ENCODE results near the gene TRIM29.

- TF ChIP-seq, protein P1, sequence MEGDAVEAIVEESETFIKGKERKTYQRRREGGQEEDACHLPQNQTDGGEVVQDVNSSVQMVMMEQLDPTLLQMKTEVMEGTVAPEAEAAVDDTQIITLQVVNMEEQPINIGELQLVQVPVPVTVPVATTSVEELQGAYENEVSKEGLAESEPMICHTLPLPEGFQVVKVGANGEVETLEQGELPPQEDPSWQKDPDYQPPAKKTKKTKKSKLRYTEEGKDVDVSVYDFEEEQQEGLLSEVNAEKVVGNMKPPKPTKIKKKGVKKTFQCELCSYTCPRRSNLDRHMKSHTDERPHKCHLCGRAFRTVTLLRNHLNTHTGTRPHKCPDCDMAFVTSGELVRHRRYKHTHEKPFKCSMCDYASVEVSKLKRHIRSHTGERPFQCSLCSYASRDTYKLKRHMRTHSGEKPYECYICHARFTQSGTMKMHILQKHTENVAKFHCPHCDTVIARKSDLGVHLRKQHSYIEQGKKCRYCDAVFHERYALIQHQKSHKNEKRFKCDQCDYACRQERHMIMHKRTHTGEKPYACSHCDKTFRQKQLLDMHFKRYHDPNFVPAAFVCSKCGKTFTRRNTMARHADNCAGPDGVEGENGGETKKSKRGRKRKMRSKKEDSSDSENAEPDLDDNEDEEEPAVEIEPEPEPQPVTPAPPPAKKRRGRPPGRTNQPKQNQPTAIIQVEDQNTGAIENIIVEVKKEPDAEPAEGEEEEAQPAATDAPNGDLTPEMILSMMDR (IDR thresholded peaks at IDR 0.05; ENCODE audit: low read depth, low read length, poor library complexity, severe bottlenecking): no peak
- TF ChIP-seq EZH2phosphoT487 (IDR thresholded peaks at IDR 0.05; ENCODE audit: borderline replicate concordance, low read length): no peak
Observed at GRCh38 chr11:120131941-120132644, 5.8 kb downstream of the TRIM29 start.

All from DOHH2 (cell line).